ENCODE results near the gene SUCO.

The SUCO gene

GRCh38 chr1:172628401-172628800 is 95.5 kb downstream of the SUCO start:
- Mint-ChIP-seq H3K27me3 (ENCODE audit: low read depth) (no peaks in the 10 kb centered on the region), H3K36me3 (ENCODE audit: low read depth) (no peaks in the 10 kb centered on the region), H3K27ac (no peak overlapping the region), H3K4me3 (no peak overlapping the region), H3K4me1 (no peaks in the 10 kb centered on the region), H3K9me3 (peaks cover 15% of the 10 kb centered on the region)
- TF ChIP-seq, protein P1, sequence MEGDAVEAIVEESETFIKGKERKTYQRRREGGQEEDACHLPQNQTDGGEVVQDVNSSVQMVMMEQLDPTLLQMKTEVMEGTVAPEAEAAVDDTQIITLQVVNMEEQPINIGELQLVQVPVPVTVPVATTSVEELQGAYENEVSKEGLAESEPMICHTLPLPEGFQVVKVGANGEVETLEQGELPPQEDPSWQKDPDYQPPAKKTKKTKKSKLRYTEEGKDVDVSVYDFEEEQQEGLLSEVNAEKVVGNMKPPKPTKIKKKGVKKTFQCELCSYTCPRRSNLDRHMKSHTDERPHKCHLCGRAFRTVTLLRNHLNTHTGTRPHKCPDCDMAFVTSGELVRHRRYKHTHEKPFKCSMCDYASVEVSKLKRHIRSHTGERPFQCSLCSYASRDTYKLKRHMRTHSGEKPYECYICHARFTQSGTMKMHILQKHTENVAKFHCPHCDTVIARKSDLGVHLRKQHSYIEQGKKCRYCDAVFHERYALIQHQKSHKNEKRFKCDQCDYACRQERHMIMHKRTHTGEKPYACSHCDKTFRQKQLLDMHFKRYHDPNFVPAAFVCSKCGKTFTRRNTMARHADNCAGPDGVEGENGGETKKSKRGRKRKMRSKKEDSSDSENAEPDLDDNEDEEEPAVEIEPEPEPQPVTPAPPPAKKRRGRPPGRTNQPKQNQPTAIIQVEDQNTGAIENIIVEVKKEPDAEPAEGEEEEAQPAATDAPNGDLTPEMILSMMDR (IDR thresholded peaks at IDR 0.05; ENCODE audit: unreplicated experiment in 3 of 3), result no peak

GRCh38 chr1:172629170-172629569 is 96.2 kb downstream of the SUCO start:
- Mint-ChIP-seq H3K27me3 (ENCODE audit: low read depth) (no peaks in the 10 kb centered on the region), H3K9me3 (peaks cover 11% of the 10 kb centered on the region), H3K36me3 (ENCODE audit: low read depth) (no peaks in the 10 kb centered on the region), H3K27ac (peak overlapping the region in 1 of 3 experiments; percentile 16), H3K4me3 (no peak overlapping the region), H3K4me1 (no peaks in the 10 kb centered on the region)
- TF ChIP-seq, protein P1 (IDR thresholded peaks at IDR 0.05; ENCODE audit: unreplicated experiment in 3 of 3), result no peak

- H3K4me3 Mint-ChIP-seq, result no peak overlapping the region
- H3K27ac Mint-ChIP-seq, result peak overlapping the region in 1 of 3 experiments; percentile 16
- H3K36me3 Mint-ChIP-seq (ENCODE audit: low read depth), result no peaks in the 10 kb centered on the region
- TF ChIP-seq, protein P1 (IDR thresholded peaks at IDR 0.05; ENCODE audit: unreplicated experiment in 3 of 3), result no peak
- peaks cover 11% of the 10 kb centered on the region for H3K9me3 Mint-ChIP-seq
- H3K4me1 Mint-ChIP-seq, result no peaks in the 10 kb centered on the region
- H3K27me3 Mint-ChIP-seq (ENCODE audit: low read depth), result no peaks in the 10 kb centered on the region
Measured at GRCh38 chr1:172629638-172630037, 96.7 kb downstream of the SUCO start.

- Mint-ChIP-seq H3K27ac (no peak overlapping the region), H3K4me1 (no peaks in the 10 kb centered on the region), H3K4me3 (no peak overlapping the region), H3K27me3 (ENCODE audit: low read depth) (no peaks in the 10 kb centered on the region), H3K9me3 (peaks cover 11% of the 10 kb centered on the region), H3K36me3 (ENCODE audit: low read depth) (no peaks in the 10 kb centered on the region)
- TF ChIP-seq, protein P1 (IDR thresholded peaks at IDR 0.05; ENCODE audit: unreplicated experiment in 3 of 3), result no peak
Measured at GRCh38 chr1:172630056-172630818, 97.3 kb downstream of the SUCO start.

DNA sequence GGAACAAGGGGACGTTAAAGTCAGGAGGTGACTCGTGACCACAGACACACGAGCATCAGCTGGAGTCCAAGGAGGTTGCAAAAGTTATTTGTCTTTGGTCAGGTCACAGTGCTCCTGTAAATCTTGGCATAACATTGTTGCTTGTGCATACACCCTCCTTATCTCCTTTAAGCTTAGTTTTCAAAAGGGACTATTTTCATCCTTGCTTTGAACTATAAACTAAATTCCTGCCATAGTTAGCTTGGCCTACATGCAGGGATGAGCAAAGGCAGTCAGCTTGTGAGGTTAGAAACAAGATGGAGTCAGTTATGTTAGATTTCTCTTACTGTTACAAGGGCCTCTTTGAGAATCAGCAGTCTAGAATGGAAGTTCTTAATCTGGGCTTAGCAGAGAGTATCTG is 97.9 kb downstream of the SUCO start:
- Mint-ChIP-seq H3K36me3 (ENCODE audit: low read depth) (no peaks in the 10 kb centered on the region), H3K27ac (no peak overlapping the region), H3K4me1 (no peaks in the 10 kb centered on the region), H3K27me3 (ENCODE audit: low read depth) (no peaks in the 10 kb centered on the region), H3K9me3 (peaks cover 11% of the 10 kb centered on the region), H3K4me3 (no peak overlapping the region)
- TF ChIP-seq, protein P1 (IDR thresholded peaks at IDR 0.05; ENCODE audit: unreplicated experiment in 3 of 3), result no peak

DNA sequence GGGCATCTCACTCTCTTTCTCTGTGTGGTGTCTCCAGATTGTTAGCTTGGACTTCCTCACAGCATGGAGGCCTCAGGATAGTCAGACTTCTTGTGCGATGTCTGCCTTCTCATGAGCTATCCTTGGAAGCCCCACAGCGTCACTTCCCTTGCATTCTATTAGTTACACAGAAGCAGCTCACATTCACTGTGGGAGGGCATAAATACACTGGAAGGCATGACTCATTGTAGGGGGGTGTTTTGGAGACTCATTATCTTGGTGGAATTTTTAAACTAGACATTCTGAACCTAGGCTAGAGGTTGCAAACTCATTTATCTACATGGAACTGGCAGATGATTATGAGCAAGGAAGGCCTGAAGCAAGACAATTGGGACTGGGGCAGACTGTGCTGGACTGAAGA is 104.6 kb downstream of the SUCO start:
- Mint-ChIP-seq H3K27me3 (ENCODE audit: low read depth) (no peaks in the 10 kb centered on the region), H3K4me1 (no peaks in the 10 kb centered on the region), H3K9me3 (peaks cover under 1% of the 10 kb centered on the region), H3K27ac (no peak overlapping the region), H3K36me3 (ENCODE audit: low read depth) (no peaks in the 10 kb centered on the region), H3K4me3 (no peak overlapping the region)
- TF ChIP-seq, protein P1 (IDR thresholded peaks at IDR 0.05; ENCODE audit: unreplicated experiment in 3 of 3), result no peak

Data from nephron (organoid).